ENCODE results near the gene DOCK8.

DOCK8 gene

DNA sequence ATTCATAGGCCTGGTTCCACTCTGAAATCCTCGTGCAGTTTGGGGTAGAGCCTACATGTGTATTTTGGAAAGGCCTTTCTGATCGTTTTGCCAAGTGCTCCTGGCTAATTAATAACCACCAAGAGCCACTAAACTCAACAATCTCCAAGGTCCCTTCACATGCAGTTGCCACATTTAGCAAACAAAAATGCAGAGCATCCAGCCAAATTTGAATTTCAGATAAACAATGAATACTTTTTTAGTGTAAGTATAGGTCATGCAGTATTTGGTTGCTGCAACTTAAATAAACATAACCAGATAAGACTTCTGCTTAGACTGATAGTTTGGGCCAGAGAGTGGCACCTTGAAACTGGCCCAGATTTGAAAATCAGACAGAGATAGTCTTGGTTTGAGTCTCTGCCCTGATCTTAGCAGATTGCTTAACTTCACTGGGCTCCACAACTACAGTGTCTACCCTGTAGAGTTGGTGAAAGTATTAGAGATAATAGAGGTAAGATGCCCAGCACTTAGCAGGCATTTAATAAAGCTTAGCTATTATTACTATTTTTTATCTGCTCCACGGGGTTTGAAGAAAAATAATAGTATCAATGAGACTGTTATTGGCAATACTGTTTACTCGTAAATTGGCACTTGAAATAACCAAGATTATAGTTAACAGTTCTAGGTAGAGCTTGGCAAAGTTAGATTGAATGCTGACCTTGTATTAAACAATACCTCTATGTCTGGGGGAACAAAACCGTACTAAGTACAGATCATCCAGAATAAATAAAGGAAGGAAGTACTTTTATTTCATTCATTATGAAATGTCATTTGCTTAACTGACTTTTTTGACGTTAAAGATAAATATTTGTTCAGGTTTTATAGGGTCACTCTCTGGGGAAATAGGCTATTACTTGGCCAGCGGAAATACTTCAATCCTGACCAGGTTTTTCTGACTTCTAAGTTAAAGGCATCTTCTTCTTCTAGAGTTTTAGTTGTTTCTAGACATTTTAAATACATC is 274.8 kb downstream of the DOCK8 start:
- Histone ChIP-seq H2AFZ (ENCODE audit: low read length, unreplicated experiment) (no peak overlapping the region), H3K36me3 (ENCODE audit: insufficient read depth, low read length) (no peaks in the 10 kb centered on the region), H3K27ac (ENCODE audit: low read depth, low read length) (no peak overlapping the region; the same call in 1 of the 2 replicates), H3K27me3 (ENCODE audit: insufficient read depth, low read length) (no peaks in the 10 kb centered on the region), H3K4me1 (ENCODE audit: control insufficient read depth, insufficient read depth, low read length, unreplicated experiment) (peaks cover 2% of the 10 kb centered on the region), H3K79me2 (ENCODE audit: control insufficient read depth, insufficient read depth, low read length, unreplicated experiment) (no peaks in the 10 kb centered on the region), H3K4me3 (ENCODE audit: low read depth, low read length) (no peak overlapping the region)

DNA sequence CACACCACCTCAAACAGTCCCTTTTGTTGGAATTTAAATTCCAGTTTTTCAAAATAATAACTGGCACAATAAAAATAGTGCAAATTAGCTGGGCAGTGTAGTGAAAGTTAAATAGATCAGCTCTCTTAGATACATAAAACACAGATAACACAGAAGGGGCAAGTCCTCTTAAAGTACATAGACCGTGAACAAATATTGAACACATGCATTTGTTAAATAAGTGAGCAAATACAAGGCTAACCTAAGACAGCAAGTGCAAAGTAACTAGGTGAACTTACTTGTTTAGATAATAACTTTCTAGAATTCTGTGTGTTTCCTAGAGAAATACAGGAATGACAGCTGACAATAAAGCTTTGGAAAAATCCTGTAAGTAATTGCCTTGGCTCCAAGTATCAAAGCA is 280.1 kb downstream of the DOCK8 start:
- no peaks in the 10 kb centered on the region for H3K36me3 ChIP-seq (ENCODE audit: insufficient read depth, low read length)
- no peak overlapping the region for H3K27ac ChIP-seq (ENCODE audit: low read depth, low read length)
- no peaks in the 10 kb centered on the region for H3K79me2 ChIP-seq (ENCODE audit: control insufficient read depth, insufficient read depth, low read length, unreplicated experiment)
- H2AFZ ChIP-seq (ENCODE audit: low read length, unreplicated experiment) = no peak overlapping the region
- no peaks in the 10 kb centered on the region for H3K4me1 ChIP-seq (ENCODE audit: control insufficient read depth, insufficient read depth, low read length, unreplicated experiment)
- H3K27me3 ChIP-seq (ENCODE audit: insufficient read depth, low read length) = peaks cover 3% of the 10 kb centered on the region; the same call in 1 of the 2 replicates
- no peak overlapping the region for H3K4me3 ChIP-seq (ENCODE audit: low read depth, low read length)

DNA sequence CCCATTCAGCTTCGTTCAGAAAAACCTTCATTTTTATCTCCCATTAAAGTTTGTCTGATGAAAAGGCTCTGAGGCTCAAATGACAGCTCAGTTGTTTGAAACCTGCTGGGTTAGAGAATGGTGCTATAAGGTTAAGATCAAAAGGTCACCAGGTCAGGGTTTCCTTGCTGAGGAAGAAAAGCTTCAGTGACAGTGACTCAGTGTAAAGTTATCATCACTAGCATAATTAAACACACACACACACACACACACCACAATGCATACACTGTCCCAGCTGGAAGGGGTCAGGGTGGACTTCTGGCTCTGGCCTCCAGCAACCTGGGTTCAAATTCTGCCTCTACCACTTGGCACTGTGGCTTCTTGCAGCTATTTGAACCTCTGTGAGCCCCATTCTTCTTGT is 281.1 kb downstream of the DOCK8 start:
- Histone ChIP-seq H3K36me3 (ENCODE audit: insufficient read depth, low read length) (no peaks in the 10 kb centered on the region), H3K79me2 (ENCODE audit: control insufficient read depth, insufficient read depth, low read length, unreplicated experiment) (no peaks in the 10 kb centered on the region), H3K27me3 (ENCODE audit: insufficient read depth, low read length) (peaks cover 11% of the 10 kb centered on the region), H3K4me3 (ENCODE audit: low read depth, low read length) (no peak overlapping the region), H3K4me1 (ENCODE audit: control insufficient read depth, insufficient read depth, low read length, unreplicated experiment) (no peaks in the 10 kb centered on the region), H3K27ac (ENCODE audit: low read depth, low read length) (no peak overlapping the region), H2AFZ (ENCODE audit: low read length, unreplicated experiment) (no peak overlapping the region)

DNA sequence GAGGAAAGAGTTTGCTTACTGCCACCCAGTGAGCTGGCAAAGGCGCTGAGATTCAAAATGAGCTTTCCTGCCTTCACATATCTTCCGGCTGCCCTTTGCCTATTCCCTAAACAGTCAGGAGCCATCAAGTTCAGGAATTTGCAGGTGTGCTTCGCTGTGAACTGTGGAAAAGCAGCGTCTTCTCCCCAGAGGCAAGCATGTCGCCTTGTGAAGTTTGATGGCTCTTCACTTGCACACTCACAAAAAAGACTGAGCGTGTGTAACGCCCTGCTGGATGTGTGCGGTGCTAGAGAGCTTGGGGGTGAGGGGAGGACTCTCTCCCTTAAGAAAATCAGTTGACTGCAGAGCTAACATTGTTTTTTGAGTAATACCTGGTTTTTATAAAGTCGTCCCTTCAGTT is 288.7 kb downstream of the DOCK8 start:
- Histone ChIP-seq H3K4me3 (ENCODE audit: low read depth, low read length) (peak overlapping the region; percentile 73), H3K27me3 (ENCODE audit: insufficient read depth, low read length) (peaks cover 38% of the 10 kb centered on the region), H3K36me3 (ENCODE audit: insufficient read depth, low read length) (no peaks in the 10 kb centered on the region), H3K4me1 (ENCODE audit: control insufficient read depth, insufficient read depth, low read length, unreplicated experiment) (no peaks in the 10 kb centered on the region), H3K79me2 (ENCODE audit: control insufficient read depth, insufficient read depth, low read length, unreplicated experiment) (no peaks in the 10 kb centered on the region), H2AFZ (ENCODE audit: low read length, unreplicated experiment) (no peak overlapping the region), H3K27ac (ENCODE audit: low read depth, low read length) (no peak overlapping the region)

DNA sequence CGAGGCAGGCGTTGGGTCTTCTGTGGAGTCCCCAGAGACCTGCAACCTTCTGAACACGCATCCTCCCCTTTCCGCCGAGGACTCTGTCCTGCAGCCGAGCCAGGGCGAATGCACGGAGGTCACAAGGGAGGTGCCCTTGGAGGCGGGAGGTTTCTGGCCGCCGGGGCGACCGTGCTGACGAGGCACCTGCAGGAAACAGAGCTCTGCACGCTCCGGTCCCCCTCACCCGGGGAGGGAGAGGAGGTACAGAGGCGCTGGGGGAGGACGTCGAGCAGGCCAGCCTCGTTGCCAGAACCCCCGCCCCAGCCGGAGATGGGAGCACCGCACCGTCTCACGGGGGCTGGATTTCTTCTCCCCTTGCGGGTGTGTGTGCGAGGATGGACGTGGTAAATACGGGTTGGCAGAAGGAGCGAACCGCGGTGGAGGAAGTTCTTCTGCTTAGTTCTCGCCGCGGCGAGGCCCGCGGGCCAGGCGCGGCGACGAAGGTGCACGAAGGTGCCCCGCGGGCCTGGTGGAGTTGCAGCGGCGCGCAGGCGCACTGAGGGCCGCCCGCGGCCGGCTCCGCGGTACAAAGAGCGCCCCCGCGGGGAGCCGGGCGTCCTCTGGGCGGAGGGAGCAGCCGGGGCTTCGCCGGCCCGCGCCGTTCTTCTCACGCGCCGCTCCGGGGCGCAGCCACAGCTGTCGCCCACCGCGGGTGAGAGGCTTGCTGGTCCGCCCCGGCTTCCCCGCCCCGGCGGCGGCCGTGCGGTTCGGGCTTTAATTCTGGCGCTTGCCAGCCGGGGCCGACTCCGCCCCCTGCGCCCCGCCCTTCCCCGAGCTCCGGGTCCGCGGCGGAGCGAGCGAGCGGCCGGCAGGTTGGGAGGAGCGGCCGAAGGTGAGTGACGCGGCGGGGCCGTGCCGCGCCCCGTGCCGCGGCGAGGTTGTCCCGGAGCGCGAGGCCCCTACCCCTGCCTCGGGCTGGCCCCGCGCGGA is 289.5 kb downstream of the DOCK8 start, which contains the start of gene KANK1:
KANK1 (plus strand) TSS at position 815 of the 972 bp plus-strand sequence.
- no peaks in the 10 kb centered on the region for H3K79me2 ChIP-seq (ENCODE audit: control insufficient read depth, insufficient read depth, low read length, unreplicated experiment)
- peak within 1 kb of the TSS; percentile 73 for H3K4me3 ChIP-seq (ENCODE audit: low read depth, low read length)
- H3K4me1 ChIP-seq (ENCODE audit: control insufficient read depth, insufficient read depth, low read length, unreplicated experiment) = no peaks in the 10 kb centered on the region
- H2AFZ ChIP-seq (ENCODE audit: low read length, unreplicated experiment) = peak within 1 kb of the TSS; percentile 70
- H3K36me3 ChIP-seq (ENCODE audit: insufficient read depth, low read length) = no peaks in the 10 kb centered on the region
- H3K27ac ChIP-seq (ENCODE audit: low read depth, low read length) = no peak within 1 kb of the TSS
- H3K27me3 ChIP-seq (ENCODE audit: insufficient read depth, low read length) = peaks cover 38% of the 10 kb centered on the region

DNA sequence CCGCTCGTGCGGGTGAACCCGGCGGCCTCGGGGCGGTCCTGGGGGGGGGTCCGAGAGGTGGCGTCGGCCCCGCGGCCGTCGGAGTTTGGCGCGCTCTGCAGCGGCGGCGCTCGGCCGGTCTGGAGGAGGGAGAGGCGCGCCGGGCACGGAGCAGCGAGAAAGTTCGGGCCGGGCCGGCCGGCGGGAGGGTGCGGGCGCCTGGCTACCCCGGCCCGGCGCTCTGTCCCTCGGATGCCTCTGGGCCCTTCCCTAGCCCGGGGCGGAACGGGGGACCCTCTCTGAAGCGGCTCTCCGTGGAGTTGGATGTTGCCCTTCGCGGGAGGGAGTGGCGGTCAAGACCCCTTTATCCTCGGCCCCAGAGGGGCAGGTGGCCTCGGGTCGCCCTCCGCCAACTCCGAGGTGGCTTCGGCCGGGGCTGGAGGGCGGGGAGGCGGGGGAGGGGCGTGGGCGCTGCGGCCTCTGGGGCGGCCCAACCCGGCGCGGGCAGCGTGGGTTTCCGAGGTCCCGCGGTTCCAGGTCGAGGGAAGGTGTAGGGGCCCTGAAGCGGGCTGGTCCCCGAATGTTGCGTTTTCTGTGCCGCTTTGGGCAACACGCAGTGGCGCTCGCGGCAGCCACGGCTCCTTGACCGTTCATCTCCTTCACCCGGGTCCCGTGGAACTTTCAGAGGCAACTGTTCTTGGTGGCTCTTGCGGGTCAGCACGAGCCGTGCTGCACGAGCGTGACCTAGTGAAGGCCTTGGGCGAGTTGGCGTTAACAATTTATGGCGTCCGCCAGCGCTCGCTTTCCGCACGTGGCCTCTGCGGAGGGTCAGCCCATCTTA is 290.5 kb downstream of the DOCK8 start:
- peaks cover 31% of the 10 kb centered on the region for H3K27me3 ChIP-seq (ENCODE audit: insufficient read depth, low read length)
- peak overlapping the region; percentile 70 for H2AFZ ChIP-seq (ENCODE audit: low read length, unreplicated experiment)
- peak overlapping the region; percentile 73 for H3K4me3 ChIP-seq (ENCODE audit: low read depth, low read length)
- H3K36me3 ChIP-seq (ENCODE audit: insufficient read depth, low read length) = no peaks in the 10 kb centered on the region
- no peaks in the 10 kb centered on the region for H3K4me1 ChIP-seq (ENCODE audit: control insufficient read depth, insufficient read depth, low read length, unreplicated experiment)
- H3K27ac ChIP-seq (ENCODE audit: low read depth, low read length) = no peak overlapping the region
- H3K79me2 ChIP-seq (ENCODE audit: control insufficient read depth, insufficient read depth, low read length, unreplicated experiment) = no peaks in the 10 kb centered on the region

DNA sequence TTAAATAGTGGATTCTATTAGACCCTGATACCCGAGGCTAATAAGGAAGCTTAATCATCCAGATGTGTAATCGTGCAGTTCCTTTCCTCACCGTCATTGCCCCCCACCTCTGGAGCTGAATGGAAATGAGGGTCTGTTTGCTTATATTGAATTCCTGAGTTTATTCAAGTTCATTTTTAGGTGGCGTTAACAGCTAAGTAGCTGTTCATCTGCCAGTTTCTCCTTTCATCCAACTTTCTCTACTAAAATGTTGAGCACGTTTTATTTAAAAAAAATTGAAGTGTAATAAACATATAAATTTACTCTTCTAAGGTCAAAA is 291.0 kb downstream of the DOCK8 start:
- Histone ChIP-seq H3K27me3 (ENCODE audit: insufficient read depth, low read length) (peaks cover 26% of the 10 kb centered on the region), H2AFZ (ENCODE audit: low read length, unreplicated experiment) (peak overlapping the region; percentile 68), H3K4me3 (ENCODE audit: low read depth, low read length) (peak overlapping the region; percentile 73), H3K79me2 (ENCODE audit: control insufficient read depth, insufficient read depth, low read length, unreplicated experiment) (no peaks in the 10 kb centered on the region), H3K36me3 (ENCODE audit: insufficient read depth, low read length) (no peaks in the 10 kb centered on the region), H3K4me1 (ENCODE audit: control insufficient read depth, insufficient read depth, low read length, unreplicated experiment) (no peaks in the 10 kb centered on the region), H3K27ac (ENCODE audit: low read depth, low read length) (no peak overlapping the region)

DNA sequence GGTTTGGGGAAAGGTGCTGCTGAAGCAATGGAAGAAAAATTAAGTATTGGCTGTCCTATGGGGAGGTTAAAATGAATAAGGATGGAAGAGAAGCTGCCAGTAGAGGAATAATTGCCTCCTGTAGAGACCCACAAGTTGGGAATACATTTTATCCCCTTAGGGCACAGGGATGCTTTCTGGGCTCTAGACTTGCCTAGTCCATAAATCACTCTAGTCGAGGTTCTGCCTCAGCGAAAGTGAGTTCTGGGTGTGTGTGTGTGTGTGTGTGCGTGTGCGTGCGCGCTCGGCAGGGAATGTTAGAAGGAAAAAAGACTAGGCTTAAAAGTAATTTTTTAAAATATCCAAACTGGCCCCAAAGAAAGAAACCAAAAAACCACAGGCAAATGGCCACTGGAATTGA is 291.6 kb downstream of the DOCK8 start:
- Histone ChIP-seq H3K4me3 (ENCODE audit: low read depth, low read length) (no peak overlapping the region), H3K4me1 (ENCODE audit: control insufficient read depth, insufficient read depth, low read length, unreplicated experiment) (no peaks in the 10 kb centered on the region), H3K27me3 (ENCODE audit: insufficient read depth, low read length) (peaks cover 26% of the 10 kb centered on the region), H3K27ac (ENCODE audit: low read depth, low read length) (no peak overlapping the region), H2AFZ (ENCODE audit: low read length, unreplicated experiment) (no peak overlapping the region), H3K79me2 (ENCODE audit: control insufficient read depth, insufficient read depth, low read length, unreplicated experiment) (no peaks in the 10 kb centered on the region), H3K36me3 (ENCODE audit: insufficient read depth, low read length) (no peaks in the 10 kb centered on the region)

DNA sequence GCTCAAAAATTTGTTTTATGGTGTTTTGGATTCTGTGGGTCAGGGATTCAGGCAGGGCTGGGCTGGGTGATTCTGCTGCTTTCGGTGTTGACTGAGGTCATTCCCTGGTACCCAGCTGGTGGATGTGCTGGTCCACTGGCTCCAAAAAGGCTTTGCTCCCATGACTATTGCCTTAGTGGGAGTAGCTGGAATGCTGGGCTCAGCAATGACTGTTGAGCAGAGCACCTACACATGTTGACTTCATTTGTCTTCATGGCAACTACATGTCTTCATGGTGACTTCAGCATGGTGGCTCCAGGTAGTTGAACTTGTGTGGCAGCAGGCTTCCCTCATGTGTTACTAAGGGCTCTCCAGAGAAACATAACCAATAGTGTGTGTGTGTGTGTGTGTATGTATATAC is 297.2 kb downstream of the DOCK8 start:
- Histone ChIP-seq H3K27me3 (ENCODE audit: insufficient read depth, low read length) (0 out of 2 replicates have a peak, but pooled peaks cover 5% of the 10 kb centered on the region), H3K27ac (ENCODE audit: low read depth, low read length) (no peak overlapping the region), H3K4me1 (ENCODE audit: control insufficient read depth, insufficient read depth, low read length, unreplicated experiment) (no peaks in the 10 kb centered on the region), H3K79me2 (ENCODE audit: control insufficient read depth, insufficient read depth, low read length, unreplicated experiment) (no peaks in the 10 kb centered on the region), H2AFZ (ENCODE audit: low read length, unreplicated experiment) (no peak overlapping the region), H3K36me3 (ENCODE audit: insufficient read depth, low read length) (no peaks in the 10 kb centered on the region), H3K4me3 (ENCODE audit: low read depth, low read length) (no peak overlapping the region)

Measured in ACC112 (cell line).